ENCODE data around the gene CUEDC2.

- TF ChIP-seq EZH2 (IDR thresholded peaks at IDR 0.05; ENCODE audit: borderline replicate concordance, low read length) (no peak), CTCF (IDR thresholded peaks at IDR 0.05; ENCODE audit: low read length) (no peak)
Observed at GRCh38 chr10:102414749-102415148, 17.6 kb downstream of the CUEDC2 start.
